H1 (cell line): ENCODE data around the gene STRN4. TPM values are rescaled to one million over a fixed set of nuclear protein-coding genes. Genes with fewer than 3 reads are reported as not detected.

Experiments used
- CREB1 ChIP-seq: IDR thresholded peaks from 2 replicates; pipeline ENCODE4 v1.6.1; 2012; ENCODE audit warnings: inconsistent platforms
- HDAC2 ChIP-seq, 2 experiments: fragments of 300-600 bp in 1 of 2; sonication (generic) in 1 of 2; IDR thresholded peaks; 2 replicates each; pipeline ENCODE4 v1.6.1; 2011 to 2012; ENCODE audit warnings: low read depth in 2 of 2, low read length in 2 of 2, mild to moderate bottlenecking in 2 of 2, moderate library complexity in 2 of 2, borderline replicate concordance in 1 of 2, inconsistent platforms in 1 of 2
- SUZ12 ChIP-seq: fragments of 200-600 bp; sonication (generic); IDR thresholded peaks from 2 replicates; pipeline ENCODE4 v1.6.1; 2012; ENCODE audit warnings: mild to moderate bottlenecking, inconsistent platforms, low read length, moderate library complexity, mixed read lengths
- ZNF274 ChIP-seq: IDR thresholded peaks from 2 replicates; pipeline ENCODE4 v1.7.0; 2012; ENCODE audit warnings: low read length, borderline replicate concordance; ENCODE audit errors: extremely low read depth
- polyA plus RNA-seq, 7 experiments: library from polyadenylated mRNA; depleted of rRNA in 3 of 7; stranded (reverse) in 5 of 7; unstranded in 2 of 7; fragments of >200 nt in 5 of 7; fragments of 200-250 nt in 2 of 7; gene quantifications; 1 replicate in 5 of 7; 2 replicates in 1 of 7; 4 replicates in 1 of 7; pipeline versions ENCODE4 v1.2.1 to v1.2.3, GENCODE V29; 2011 to 2013; ENCODE audit warnings: missing spikeins in 2 of 7, mixed read lengths in 2 of 7
- total RNA-seq: library from RNA; stranded (reverse); fragmentation: NEBNext Ultra II Directional; extraction: Animal tissue kit (Norgen Biotek cat#: 25700); gene quantifications from 2 replicates; pipeline ENCODE4 v1.2.1, GENCODE V29; 2021
- TF ChIP-seq, protein P1 (sequence below): IDR thresholded peaks from 2 replicates; pipeline ENCODE4 v1.6.1; 2012; ENCODE audit warnings: inconsistent platforms
- TF ChIP-seq, protein P2 (sequence below): IDR thresholded peaks from 2 replicates; pipeline ENCODE4 v1.6.1; 2011; ENCODE audit warnings: low read depth, mild to moderate bottlenecking, low read length; ENCODE audit not compliant: insufficient read depth
- TF ChIP-seq, protein P3 (sequence below): IDR thresholded peaks from 2 replicates; pipeline ENCODE4 v1.6.1; 2012; ENCODE audit warnings: low read length, inconsistent platforms

The STRN4 gene
- total and polyA plus RNA-seq, 2 of the 8 experiments (the other 6 are each of a cell fraction or from before 2014, with no cell fraction given), result 120 to 187 TPM

DNA sequence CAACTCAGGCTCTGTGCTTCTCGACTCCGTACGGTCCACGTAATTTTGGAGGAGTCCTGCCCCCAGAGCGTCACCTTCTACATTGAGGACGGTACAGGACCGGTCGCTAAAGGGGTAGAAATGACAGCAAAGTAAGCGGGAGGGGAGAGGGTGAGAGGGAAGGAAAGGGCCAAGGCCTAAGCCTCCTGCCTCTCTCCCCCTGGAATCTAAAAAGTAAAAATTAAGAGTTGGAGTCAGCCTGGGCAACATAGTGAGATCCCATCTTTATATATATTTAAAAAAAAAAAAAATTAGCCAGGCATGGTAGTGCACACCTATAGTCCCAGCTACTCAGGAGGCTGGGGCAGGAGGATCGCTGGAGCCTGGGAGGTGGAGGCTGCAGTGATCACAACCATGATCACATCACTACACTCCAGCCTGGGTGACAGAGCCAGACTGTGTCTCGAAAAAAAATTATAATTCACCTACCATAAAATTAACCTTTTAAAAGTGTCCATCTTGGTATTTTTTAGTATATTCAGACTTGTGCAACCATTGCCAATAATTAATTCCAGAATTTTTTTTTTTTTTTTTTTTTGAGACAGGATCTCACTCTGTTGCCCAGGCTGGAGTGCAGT is 29.5 kb upstream of the STRN4 start (continued):
- TF ChIP-seq ZNF274, result no peak
- TF ChIP-seq SUZ12, result no peak
- TF ChIP-seq, protein P1, sequence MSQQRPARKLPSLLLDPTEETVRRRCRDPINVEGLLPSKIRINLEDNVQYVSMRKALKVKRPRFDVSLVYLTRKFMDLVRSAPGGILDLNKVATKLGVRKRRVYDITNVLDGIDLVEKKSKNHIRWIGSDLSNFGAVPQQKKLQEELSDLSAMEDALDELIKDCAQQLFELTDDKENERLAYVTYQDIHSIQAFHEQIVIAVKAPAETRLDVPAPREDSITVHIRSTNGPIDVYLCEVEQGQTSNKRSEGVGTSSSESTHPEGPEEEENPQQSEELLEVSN, result no peak
- TF ChIP-seq, protein P2, sequence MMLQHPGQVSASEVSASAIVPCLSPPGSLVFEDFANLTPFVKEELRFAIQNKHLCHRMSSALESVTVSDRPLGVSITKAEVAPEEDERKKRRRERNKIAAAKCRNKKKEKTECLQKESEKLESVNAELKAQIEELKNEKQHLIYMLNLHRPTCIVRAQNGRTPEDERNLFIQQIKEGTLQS, result no peak
- TF ChIP-seq, protein P3, sequence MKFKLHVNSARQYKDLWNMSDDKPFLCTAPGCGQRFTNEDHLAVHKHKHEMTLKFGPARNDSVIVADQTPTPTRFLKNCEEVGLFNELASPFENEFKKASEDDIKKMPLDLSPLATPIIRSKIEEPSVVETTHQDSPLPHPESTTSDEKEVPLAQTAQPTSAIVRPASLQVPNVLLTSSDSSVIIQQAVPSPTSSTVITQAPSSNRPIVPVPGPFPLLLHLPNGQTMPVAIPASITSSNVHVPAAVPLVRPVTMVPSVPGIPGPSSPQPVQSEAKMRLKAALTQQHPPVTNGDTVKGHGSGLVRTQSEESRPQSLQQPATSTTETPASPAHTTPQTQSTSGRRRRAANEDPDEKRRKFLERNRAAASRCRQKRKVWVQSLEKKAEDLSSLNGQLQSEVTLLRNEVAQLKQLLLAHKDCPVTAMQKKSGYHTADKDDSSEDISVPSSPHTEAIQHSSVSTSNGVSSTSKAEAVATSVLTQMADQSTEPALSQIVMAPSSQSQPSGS, result no peak
- no peak for TF ChIP-seq HDAC2 (IDR thresholded peaks at IDR 0.05; ENCODE audit: borderline replicate concordance in 1 of 2, low read depth in 2 of 2, low read length in 2 of 2)
- no peak for TF ChIP-seq CREB1
